ENCODE measurements around the gene CNTN4.

DNA sequence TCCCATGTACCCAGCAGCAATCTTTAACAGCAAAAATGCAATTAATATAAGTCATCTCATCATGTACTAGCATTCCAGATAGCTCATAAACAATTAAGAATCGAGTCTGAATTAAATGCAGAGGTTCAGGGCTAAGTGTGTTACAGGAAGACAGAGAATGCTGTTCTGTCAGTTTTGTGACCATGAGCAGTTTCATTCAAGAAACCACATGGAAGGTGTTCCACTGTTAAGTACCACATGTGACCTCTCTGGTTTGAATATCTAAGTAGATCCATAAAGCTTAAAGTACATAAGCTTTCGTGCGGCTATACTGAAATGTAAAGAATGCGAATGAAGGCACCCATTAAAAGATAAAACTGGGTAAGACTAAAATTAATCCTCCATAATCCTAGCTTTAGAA lies 739.2 kb downstream of the CNTN4 start:
- TF ChIP-seq EZH2 (IDR thresholded peaks at IDR 0.05; ENCODE audit: low read depth, unreplicated experiment) = no peak
- TF ChIP-seq, protein P1, sequence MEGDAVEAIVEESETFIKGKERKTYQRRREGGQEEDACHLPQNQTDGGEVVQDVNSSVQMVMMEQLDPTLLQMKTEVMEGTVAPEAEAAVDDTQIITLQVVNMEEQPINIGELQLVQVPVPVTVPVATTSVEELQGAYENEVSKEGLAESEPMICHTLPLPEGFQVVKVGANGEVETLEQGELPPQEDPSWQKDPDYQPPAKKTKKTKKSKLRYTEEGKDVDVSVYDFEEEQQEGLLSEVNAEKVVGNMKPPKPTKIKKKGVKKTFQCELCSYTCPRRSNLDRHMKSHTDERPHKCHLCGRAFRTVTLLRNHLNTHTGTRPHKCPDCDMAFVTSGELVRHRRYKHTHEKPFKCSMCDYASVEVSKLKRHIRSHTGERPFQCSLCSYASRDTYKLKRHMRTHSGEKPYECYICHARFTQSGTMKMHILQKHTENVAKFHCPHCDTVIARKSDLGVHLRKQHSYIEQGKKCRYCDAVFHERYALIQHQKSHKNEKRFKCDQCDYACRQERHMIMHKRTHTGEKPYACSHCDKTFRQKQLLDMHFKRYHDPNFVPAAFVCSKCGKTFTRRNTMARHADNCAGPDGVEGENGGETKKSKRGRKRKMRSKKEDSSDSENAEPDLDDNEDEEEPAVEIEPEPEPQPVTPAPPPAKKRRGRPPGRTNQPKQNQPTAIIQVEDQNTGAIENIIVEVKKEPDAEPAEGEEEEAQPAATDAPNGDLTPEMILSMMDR (conservative IDR thresholded peaks at IDR 0.05; ENCODE audit: low read depth in 2 of 2) = no peak
- no peak for TF ChIP-seq POLR2AphosphoS5 (IDR thresholded peaks at IDR 0.05; ENCODE audit: low read depth)
- TF ChIP-seq ZNF331 (CRISPR knock-in tag; IDR thresholded peaks at IDR 0.05; ENCODE audit: low read depth) = no peak
- no peak for TF ChIP-seq EZH2phosphoT487 (IDR thresholded peaks at IDR 0.05; ENCODE audit: unreplicated experiment)
- TF ChIP-seq CREB1 (CRISPR knock-in tag; IDR thresholded peaks at IDR 0.05; ENCODE audit: low read depth) = no peak
- TF ChIP-seq, protein P2, sequence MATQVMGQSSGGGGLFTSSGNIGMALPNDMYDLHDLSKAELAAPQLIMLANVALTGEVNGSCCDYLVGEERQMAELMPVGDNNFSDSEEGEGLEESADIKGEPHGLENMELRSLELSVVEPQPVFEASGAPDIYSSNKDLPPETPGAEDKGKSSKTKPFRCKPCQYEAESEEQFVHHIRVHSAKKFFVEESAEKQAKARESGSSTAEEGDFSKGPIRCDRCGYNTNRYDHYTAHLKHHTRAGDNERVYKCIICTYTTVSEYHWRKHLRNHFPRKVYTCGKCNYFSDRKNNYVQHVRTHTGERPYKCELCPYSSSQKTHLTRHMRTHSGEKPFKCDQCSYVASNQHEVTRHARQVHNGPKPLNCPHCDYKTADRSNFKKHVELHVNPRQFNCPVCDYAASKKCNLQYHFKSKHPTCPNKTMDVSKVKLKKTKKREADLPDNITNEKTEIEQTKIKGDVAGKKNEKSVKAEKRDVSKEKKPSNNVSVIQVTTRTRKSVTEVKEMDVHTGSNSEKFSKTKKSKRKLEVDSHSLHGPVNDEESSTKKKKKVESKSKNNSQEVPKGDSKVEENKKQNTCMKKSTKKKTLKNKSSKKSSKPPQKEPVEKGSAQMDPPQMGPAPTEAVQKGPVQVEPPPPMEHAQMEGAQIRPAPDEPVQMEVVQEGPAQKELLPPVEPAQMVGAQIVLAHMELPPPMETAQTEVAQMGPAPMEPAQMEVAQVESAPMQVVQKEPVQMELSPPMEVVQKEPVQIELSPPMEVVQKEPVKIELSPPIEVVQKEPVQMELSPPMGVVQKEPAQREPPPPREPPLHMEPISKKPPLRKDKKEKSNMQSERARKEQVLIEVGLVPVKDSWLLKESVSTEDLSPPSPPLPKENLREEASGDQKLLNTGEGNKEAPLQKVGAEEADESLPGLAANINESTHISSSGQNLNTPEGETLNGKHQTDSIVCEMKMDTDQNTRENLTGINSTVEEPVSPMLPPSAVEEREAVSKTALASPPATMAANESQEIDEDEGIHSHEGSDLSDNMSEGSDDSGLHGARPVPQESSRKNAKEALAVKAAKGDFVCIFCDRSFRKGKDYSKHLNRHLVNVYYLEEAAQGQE (IDR thresholded peaks at IDR 0.05; ENCODE audit: unreplicated experiment) = no peak
- TF ChIP-seq ZNF114 (CRISPR knock-in tag; IDR thresholded peaks at IDR 0.05) = no peak
- TF ChIP-seq STAT1 (IDR thresholded peaks at IDR 0.05; ENCODE audit: unreplicated experiment) = no peak
- TF ChIP-seq JUNB (IDR thresholded peaks at IDR 0.05; ENCODE audit: unreplicated experiment) = no peak
- TF ChIP-seq, protein P3, sequence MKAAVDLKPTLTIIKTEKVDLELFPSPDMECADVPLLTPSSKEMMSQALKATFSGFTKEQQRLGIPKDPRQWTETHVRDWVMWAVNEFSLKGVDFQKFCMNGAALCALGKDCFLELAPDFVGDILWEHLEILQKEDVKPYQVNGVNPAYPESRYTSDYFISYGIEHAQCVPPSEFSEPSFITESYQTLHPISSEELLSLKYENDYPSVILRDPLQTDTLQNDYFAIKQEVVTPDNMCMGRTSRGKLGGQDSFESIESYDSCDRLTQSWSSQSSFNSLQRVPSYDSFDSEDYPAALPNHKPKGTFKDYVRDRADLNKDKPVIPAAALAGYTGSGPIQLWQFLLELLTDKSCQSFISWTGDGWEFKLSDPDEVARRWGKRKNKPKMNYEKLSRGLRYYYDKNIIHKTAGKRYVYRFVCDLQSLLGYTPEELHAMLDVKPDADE (IDR thresholded peaks at IDR 0.05) = no peak
- TF ChIP-seq, protein P4, sequence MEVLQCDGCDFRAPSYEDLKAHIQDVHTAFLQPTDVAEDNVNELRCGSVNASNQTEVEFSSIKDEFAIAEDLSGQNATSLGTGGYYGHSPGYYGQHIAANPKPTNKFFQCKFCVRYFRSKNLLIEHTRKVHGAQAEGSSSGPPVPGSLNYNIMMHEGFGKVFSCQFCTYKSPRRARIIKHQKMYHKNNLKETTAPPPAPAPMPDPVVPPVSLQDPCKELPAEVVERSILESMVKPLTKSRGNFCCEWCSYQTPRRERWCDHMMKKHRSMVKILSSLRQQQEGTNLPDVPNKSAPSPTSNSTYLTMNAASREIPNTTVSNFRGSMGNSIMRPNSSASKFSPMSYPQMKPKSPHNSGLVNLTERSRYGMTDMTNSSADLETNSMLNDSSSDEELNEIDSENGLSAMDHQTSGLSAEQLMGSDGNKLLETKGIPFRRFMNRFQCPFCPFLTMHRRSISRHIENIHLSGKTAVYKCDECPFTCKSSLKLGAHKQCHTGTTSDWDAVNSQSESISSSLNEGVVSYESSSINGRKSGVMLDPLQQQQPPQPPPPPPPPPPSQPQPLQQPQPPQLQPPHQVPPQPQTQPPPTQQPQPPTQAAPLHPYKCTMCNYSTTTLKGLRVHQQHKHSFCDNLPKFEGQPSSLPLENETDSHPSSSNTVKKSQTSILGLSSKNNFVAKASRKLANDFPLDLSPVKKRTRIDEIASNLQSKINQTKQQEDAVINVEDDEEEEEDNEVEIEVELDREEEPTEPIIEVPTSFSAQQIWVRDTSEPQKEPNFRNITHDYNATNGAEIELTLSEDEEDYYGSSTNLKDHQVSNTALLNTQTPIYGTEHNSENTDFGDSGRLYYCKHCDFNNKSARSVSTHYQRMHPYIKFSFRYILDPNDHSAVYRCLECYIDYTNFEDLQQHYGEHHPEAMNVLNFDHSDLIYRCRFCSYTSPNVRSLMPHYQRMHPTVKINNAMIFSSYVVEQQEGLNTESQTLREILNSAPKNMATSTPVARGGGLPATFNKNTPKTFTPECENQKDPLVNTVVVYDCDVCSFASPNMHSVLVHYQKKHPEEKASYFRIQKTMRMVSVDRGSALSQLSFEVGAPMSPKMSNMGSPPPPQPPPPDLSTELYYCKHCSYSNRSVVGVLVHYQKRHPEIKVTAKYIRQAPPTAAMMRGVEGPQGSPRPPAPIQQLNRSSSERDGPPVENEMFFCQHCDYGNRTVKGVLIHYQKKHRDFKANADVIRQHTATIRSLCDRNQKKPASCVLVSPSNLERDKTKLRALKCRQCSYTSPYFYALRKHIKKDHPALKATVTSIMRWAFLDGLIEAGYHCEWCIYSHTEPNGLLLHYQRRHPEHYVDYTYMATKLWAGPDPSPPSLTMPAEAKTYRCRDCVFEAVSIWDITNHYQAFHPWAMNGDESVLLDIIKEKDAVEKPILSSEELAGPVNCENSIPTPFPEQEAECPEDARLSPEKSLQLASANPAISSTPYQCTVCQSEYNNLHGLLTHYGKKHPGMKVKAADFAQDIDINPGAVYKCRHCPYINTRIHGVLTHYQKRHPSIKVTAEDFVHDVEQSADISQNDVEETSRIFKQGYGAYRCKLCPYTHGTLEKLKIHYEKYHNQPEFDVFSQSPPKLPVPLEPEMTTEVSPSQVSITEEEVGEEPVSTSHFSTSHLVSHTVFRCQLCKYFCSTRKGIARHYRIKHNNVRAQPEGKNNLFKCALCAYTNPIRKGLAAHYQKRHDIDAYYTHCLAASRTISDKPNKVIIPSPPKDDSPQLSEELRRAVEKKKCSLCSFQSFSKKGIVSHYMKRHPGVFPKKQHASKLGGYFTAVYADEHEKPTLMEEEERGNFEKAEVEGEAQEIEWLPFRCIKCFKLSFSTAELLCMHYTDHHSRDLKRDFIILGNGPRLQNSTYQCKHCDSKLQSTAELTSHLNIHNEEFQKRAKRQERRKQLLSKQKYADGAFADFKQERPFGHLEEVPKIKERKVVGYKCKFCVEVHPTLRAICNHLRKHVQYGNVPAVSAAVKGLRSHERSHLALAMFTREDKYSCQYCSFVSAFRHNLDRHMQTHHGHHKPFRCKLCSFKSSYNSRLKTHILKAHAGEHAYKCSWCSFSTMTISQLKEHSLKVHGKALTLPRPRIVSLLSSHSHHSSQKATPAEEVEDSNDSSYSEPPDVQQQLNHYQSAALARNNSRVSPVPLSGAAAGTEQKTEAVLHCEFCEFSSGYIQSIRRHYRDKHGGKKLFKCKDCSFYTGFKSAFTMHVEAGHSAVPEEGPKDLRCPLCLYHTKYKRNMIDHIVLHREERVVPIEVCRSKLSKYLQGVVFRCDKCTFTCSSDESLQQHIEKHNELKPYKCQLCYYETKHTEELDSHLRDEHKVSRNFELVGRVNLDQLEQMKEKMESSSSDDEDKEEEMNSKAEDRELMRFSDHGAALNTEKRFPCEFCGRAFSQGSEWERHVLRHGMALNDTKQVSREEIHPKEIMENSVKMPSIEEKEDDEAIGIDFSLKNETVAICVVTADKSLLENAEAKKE (CRISPR knock-in tag; IDR thresholded peaks at IDR 0.05) = no peak

Measured in GM23338 (cell line).